GM19240 (cell line): ENCODE data around the gene LMX1A.

ENCODE experiments used
- DNase-seq: peaks from one replicate; pipeline ENCODE4 v3.0.0; 2011; ENCODE audit warnings: low spot score; ENCODE audit not compliant: insufficient read length

The LMX1A gene

DNA sequence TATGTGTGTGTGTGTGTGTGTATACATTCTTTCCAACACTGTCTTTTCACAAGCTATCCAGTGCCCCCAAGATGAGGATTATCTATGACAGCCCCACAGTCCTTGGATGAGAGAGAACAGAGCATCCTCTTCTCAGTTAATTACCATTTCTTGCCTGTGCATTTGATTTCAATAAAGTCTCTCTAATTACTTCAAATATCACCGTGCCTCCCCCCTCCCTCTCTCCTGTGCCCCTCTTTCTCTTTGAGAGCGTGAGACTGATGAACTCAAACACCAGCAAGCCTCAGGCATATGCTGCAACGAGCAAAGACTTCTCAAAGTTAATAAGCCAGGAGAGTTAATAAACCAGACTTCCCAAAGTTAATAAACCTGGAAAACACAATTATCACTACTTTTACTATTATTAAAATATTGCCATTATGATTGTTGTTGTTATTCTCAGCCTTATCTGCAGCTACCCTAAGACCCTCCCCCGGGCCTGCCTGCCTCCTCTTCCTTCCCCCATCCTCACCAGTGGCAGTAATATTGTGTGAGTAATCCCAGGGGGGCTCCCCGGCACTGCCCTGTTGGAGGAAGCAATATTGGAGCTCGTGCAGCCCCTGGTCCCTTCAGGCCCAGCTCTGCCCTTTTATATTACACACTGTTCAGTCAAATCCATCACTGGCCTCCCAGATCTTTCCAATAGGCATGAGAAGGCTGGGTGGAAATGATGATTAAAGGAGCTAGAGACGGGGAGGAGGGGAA, 30.9 kb downstream of the LMX1A start:
- no peak for DNase-seq

DNA sequence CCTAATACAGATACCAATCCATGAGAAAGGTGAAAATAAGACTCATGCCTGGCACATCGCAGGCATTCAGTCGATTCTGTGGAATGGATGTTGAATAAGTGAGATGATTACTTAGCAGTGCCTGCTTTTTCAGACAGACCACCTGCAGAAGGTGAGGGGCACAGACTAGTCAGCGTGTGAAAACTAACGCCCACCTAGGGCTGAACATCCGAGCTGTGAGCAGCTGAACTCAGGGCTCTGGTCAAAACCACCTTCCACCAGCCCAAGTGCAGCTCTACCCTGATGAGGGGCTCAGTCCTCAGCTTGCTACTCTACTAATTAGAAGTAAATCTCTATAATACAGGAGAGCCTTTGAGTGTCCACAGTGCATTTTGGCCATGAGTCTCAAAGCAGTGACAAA, 32.5 kb downstream of the LMX1A start:
- no peak for DNase-seq

DNA sequence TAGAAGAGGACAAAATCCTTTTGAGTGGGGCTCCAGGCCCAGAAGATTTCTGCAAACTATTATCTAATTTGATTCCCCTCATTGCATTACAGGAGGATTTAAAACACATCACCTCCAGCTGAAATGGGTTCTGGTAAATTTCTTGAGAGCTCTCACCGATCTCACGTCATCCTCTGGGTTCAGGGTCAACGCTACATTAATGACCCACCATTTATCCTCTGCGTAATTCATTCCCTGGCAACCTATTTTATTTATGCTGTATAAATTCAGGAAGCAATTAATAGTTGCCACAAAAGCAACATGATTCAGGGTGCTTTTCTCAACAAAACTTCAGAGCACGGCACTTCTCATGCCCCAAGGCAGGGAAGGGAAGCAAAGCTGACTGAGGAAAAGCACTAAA, 38.9 kb downstream of the LMX1A start:
- no peak for DNase-seq

DNA sequence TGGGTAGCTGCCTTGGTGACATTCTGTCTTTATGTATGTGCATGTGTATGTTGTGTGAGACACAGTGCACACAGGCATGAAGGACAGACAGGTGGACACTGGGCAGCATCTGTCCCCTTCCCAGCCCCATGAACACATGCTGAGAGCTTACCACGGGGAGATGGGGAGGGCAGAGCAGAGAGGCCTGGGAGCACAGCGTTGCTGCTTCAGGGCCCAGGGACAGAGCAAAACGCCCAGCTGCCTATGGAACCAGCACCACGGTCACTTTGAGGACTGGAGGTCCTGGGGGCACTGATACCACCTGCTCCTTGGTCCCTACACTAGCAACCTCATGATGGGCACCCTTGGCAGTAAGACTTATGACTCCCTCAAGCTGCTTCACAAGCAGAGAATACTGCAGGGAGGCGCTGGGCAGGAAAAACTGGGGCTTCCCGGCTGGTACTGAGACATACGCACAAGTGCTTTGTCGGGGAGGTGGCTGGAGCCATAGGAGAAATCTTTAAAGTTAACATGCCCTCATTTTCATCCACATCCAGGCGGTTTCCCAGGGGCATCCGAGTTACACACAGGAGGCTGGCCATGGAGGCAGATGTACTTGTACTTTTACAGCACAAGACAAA, 40.3 kb downstream of the LMX1A start:
- DNase-seq = no peak

DNA sequence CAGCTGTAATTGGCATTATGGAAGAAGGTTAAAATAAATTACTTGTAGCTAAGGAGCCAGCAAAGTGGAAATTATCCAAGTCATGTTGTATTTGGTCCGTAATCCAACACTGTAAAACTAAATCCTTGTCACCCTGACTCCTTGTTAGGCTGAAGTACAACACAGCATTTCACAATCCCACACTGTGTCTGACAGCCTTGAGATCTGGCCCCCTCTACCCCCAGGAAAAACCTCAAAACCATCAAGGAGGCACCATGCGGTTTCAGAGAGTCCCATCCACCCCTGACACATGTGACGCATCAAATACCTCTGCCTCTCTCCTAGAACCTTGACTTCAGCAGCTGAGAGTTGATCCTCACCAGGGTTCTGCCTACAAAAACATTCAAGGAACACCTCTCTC, 41.0 kb downstream of the LMX1A start:
- DNase-seq = no peak

DNA sequence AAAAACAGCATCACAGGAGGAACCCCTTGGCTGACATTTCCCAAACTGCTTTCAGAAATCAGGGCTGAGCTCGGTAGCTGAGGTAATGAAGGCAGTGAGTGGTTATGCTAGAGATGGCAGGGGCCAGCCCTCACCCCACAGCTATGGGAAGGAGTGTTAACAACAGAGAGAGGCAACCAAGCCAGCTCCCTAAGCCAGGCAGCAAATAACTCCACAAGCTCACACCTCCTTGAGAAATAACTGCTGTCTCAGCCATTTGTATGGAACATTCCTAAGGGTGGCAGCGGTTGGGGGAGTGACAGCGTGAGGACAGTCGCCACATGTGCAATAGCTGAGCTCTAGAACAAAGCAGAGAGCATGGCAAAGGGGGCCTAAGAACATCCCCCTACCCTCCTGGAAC, 42.6 kb downstream of the LMX1A start:
- no peak for DNase-seq

DNA sequence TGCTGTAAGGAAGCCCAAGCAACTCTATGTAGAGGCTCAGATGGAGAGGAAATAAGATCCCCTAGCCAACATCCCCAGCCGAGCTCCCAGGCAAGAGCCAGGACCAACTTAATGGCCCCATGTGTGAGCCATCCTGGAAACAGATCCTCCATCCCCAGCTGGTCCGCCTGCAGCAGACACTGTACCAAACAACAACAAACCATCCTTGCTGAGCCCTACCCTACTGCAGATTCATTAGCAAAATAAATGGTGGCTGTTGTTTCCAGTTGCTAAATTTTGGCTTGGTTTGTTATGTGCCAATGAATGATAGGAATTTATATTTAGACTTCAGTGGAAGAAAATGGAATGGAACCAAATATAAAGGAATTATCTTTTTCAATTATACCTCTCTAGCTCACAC, 43.9 kb downstream of the LMX1A start:
- DNase-seq = no peak

DNA sequence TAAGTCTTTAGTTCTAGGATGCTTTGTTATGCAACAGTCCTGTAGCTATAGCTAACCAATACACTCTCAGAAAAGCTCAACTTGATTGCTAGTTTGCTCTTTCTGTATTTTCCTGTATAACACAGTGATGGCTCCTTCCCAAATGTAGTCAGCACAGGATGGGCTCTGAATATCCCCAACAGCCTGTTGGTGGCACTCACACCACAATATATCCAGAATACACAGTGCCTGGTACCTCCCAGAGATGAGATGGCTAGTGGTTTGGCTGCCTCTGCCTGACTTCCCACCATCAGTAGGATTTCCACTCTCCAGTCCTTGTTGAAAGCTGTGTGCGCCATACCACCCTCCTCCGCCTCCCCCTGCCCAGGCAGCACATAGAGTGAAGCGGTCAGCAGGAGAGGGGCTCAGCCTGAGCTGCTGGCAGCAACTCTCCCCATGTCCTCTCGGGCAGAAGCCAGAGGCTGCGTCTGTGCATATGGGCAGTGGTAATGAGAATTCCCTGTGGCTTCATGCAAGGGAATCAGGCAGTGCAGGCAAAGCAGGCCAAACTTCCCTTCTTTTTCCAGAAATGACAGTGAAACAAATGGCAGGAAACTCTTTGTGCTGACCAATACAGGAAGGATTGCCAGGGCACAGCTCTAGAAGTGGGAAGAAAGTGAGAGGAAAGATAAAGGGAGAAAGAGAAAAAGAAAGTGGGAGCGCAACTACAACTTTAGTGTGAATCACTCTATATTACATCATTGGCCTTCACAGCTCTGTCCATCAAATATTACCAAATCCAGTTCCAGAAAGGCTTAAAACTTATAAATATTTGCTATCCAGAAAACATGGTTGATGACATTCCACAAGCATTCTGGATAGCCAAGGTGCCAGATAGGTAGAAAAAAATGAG, 49.7 kb downstream of the LMX1A start:
- DNase-seq = no peak

DNA sequence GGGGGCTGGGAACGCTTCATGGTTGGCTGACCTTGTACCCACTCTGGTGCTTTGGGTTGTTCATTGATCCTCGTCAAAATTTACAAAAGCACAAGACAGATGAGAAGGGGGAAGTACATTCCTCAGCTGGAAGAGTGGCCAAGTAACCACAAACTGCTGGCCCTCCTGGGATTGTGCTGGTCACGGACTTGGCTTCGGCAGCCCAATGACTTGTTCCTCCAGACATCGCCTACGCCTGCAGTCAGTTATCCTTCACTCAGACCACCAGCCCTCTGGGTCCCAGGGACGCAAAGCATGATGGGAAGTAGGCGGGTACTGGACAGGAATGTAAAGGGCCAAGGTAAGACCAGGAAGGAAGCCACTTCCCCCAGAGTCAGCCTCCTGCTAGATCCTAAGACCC, 53.1 kb downstream of the LMX1A start:
- no peak for DNase-seq

DNA sequence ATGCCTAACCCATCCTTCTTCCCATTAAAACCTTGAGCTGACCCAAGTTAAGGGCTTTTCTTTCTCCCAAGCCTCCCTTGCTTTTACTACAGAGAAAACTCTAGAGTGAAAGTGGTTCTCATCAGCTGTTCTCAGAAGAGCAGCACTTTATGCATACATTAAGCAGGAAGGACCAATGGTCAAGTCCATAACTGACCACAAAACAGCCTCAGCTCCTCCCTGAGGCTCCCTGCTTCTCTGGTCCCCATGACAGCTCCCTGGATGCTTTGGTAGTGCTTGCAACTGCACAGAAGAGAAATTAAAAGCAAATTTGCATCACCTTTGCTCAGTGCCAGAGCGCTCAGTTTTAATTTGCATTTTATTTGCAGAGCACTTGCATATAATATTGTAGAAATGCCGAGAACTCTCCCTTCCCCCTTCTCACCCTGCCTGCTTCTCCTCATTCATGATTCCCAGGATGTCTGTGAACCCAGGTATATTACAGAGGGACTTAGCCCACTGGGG, 56.1 kb downstream of the LMX1A start:
- DNase-seq = no peak

DNA sequence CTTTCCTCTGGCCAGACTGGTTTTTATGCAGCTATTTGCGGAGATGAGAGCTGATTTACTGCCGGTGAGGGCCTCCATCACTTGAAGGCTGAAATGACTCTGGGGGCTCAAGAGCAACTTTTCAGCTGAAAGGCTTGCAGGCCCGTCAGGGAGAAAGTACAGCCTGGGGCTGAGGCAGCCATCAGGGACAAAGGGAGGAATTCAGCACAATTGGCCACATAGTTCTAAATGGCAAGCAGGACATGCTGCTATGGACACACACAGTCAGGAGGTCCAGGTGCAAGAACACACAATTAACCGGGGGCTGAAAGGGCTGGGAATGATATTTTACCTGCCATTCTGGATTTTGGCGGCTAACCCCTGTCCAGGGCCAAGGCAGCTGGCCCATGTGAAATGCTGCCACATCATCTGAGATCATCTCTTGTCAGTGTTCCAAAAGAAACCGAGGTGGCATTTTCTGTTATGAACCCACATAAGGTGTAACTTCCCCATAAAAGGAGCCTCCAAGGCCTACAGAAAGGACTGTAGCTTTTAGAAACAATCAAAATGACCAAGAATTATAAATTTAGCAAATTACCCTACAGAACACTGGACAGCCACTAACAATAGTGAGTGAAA, 58.2 kb downstream of the LMX1A start:
- DNase-seq = no peak

DNA sequence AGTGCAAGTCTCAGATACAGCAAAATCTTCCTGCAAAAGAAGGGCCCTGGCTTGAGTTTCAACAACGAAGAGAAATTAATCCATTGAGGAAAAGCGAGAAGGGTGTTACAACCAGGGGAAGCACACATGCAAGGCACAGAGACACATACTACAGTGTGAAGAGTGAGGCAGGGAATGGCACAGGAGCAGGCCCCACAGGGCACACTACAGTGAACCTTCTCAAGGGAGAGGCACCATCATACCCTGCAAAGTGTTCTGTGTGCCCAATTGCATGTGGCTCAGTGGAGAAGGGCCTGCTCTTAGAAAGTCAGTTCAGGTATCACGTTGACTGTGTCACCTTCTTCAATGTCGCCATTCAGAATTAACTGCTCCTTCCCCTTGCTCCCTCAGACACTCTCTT, 60.3 kb downstream of the LMX1A start:
- no peak for DNase-seq

DNA sequence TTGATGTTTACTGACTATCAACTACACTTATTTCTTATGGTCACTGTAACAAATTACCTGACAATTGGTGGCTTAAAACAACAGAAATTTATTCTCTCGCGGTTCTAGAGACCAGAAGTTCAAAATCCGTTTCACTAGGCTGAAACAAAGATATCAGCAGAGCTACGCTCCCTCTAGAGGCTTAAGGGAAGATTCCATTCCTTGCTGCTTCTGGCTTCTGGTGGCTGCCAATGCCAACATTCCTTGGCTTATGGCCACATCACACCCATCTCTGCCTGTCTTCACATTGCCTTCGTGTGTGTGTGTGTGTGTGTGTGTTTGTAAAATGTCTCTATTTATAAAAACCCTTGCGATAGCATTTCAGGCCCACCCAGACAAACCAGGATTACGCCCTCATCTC, 66.4 kb downstream of the LMX1A start:
- DNase-seq = no peak

DNA sequence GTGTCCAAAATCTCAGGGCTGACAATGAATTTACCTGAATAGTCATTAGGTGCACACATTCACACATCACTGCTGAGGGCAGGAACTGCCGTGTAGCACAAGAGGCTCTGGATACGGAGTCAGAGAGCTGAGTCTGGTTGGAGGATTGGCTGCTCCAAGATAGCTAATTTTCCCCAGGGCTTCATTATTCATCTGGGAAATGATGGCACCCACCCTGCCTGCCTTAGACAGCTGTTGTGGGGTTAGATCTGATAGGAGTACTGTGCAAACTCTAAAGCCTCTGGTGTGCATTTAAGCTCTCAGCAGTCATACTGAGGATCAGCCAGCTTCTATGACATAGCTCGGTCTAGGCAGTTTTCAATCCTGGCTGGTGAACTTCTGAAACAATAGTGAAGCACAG, 67.0 kb downstream of the LMX1A start:
- DNase-seq = no peak

DNA sequence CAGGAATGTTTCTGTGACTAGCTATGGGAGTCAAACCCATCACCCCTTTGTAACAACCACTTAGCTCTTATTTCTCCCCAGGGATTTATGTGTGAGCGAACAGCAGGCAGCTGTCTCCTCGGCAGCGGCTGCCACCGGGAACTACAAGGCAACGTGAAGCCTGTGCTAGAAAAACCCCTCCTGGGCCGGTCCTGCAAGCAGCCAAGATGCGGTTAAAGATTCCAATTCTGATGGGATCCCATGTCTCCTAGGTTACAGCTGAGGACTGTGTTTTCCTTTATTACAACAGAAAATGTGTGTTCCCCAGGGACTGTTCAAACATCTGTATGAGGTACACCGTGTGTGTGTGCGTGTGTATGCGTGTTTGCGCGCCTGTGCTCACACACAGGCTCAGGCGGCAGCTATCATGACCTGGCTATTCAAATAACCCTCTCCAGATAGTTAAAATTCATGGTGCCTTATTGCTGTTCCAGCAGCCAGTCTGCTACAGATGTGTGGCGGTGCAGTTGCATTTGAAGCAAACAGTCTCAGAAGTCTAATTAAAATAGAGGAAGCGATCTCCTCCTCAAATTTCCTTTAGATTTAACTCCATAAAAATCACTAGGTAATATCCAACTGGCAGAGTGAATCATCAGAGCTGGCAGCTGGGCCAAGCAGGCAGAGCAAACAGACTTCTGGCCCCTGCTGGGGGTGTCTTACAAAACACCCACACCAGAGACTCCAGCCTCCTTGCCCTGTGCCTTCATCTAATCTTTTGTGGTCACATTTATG, 68.0 kb downstream of the LMX1A start:
- DNase-seq = no peak

DNA sequence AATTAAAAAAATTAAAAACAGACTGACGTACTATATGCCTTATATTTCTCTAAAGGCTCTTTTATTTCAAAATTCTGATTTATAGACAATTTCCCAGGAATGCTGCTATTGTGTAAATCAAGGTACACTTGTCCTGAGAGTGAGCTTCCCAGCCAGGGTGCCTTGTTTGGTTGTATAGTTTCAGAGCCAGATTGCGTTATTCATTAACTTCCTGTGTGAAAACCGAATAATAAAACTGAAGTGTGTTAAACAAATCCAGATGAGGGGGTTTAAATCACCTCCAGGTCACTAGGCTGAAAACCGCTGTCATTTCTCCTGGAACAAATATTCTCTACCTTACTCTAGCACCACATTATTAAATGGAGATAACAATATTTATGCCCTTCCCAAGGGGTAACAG, 68.7 kb downstream of the LMX1A start:
- DNase-seq = no peak

DNA sequence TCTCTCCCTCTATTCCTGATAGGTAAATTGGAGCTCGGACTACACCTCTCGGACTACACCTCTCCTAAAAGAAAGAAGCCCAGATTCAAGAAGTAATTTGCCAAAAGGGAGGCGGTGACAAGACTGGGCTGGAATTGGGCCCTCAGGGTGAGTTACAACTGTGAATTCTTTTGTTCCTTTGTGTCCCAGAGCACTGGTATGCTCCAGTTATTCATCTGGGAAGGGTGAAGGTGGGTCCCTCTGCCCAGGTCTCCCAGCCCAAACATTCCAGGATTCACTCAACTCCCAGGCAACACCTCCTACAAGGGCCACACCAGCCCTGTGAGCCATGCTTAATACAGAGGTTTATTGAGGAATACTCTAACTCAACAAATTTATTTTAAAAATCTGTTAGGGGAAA, 69.2 kb downstream of the LMX1A start:
- DNase-seq = no peak

DNA sequence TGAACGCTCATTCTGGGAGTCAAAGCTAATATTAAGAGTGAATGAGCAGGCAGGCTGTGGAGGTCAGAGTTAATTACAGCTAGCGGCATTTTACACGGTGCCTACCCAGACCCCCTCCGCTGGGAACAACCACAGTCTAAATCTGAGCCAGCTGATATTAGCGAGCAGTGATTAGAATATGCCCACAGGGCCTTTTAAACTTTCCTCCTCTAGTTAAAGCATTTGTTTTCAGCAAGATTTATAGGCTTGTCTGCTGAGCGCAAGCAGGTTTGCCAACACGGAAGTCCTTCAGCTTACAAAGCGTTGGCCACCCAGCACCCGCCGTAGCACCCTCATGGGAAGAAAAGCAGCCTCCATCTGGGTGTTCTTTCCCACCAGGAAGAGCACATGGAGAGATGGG, 72.1 kb downstream of the LMX1A start:
- no peak for DNase-seq

DNA sequence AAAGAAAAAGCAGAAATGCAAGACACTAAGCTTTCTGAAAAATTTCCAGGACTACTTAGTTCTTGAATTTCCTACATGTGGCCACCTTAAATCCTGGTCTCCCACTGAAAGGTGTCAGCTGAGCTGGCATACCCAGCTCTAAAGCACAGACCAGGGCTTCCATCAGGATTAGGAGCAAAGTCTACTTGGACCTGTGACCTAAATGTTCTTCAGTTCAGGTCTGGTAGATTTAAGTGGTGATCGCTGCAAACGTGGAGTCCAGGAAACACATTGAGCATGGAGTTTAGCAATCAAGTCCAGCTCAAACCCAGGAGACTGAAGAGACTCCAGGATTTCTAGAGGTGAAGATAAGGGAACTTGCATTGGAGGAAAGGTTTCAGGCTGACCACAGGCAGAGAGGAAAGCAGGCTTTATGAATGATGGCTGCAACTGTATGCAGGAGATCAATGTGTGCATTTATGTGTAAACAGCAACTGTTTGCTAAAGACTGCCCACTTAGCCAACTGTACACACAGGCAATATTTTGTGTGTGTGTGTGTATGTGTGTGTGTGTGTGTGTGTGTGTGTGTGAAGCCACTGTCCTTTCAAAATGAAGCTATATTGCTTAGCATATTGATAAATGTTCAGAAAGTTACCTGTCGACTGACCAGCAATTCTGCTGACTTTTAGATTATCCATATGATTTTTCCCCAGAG, 75.2 kb downstream of the LMX1A start:
- no peak for DNase-seq

DNA sequence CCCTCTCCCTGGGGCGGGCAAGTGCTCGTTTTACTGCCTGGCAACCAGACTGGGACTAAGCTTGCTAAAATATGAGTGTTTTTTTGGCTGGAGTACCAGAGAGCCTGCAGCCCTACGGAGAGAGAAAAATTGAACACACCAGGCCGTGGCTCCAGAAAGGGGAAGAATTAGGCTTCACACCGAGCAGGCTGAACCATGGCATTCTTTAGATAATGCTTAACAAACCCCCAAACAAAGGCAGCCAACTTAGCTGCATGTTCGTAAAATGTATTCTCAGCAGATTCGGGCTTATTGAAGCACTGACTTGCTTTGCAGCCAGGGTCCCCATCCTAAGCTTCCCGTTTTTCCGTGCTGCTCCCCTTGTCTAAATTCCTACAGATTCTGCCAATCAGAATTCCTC, 76.6 kb downstream of the LMX1A start:
- no peak for DNase-seq
